PFSK-1 (cell line): ENCODE results near the gene SDC4.

Experiments used
- POLR2AphosphoS5 ChIP-seq: IDR thresholded peaks from 2 replicates; pipeline ENCODE4 v1.6.1; 2012; ENCODE audit warnings: low read depth, mild to moderate bottlenecking, control low read depth, low read length, moderate library complexity
- TAF1 ChIP-seq: IDR thresholded peaks from 2 replicates; pipeline ENCODE4 v1.6.1; 2012; ENCODE audit warnings: low read length, control low read depth, borderline replicate concordance; ENCODE audit not compliant: insufficient read depth

DNA sequence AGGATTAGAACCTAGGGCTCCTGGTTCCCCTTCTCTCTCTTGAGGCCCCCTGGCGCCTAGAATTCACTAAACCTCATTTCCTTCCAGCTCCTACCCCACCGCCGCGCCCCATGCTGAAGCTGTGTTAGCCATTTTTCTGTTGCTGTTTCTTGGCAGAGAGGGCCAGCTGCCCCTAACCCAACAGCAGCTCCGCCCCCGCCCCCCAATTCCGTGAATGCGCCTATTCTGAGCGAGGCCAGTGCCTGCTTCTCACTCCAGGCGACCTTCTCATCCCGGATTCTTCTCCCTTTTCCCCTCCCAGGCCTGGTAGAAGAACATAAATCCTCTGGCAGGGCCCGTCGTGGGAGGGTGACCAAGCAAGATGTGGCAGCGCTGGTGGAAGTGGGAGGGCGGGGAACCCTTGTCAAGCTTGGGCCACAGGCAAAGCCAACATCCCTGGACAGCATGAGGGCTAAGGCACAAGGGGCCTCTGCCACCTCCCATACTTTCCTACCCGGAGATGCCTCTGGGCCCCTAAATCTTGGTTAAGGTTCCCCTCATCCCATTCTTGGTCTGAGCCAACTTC, 41.1 kb downstream of the SDC4 start:
- TF ChIP-seq TAF1 (no peak), POLR2AphosphoS5 (no peak)
